Measurements from ENCODE around the gene SCO2. TPM values are rescaled to one million over a fixed set of nuclear protein-coding genes. Genes with fewer than 3 reads are reported as not detected.

Gene SCO2
- 1.3 TPM for total RNA-seq

DNA sequence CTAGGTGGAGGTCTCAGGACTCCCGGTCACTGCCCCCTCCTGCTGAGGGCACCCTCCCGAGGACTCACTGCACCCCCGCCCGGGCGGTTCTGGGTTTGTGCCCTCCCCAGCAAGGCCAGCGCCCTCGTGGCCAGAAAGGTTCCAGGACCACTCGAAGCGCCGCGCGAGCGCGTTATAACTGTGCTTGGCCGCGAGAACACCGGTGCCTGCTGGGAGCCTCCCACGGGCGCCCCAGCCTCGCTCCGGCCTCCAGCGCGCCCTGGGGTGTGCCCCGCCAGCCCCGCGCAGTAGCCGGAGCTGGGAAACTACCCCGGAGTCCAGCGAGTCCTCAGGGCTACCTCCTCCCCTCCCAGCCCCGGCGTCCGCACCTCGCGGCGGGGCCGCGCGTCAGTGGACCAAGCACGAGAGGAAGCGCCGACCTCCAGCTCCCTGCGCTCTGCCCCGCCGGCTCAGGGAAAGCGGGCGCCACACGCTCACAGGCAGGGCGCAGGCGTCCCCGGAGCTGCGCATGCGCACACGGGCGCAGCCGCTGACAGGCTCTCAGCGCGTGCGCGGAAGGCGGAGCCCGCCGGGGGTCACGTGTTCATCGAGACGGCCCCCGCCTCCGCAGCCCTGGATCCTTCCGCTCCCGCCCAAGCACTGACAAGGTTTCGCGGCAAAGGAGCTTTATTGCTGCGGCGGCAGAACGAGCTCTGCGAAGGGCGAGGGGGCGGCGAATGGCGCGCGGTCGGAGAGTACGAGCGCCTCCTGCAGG, at the start of gene SCO2:
SCO2 (minus strand) TSS at position 495 of the 754 bp plus-strand sequence. CDS start 1,187 bp downstream, outside the sequence.
- peak; percentile 97 for DNase-seq (ENCODE audit: low spot score)

GRCh38 chr22:50574383-50574755, 49.0 kb upstream of the SCO2 start:
- no peak for DNase-seq (ENCODE audit: low spot score)

DNA sequence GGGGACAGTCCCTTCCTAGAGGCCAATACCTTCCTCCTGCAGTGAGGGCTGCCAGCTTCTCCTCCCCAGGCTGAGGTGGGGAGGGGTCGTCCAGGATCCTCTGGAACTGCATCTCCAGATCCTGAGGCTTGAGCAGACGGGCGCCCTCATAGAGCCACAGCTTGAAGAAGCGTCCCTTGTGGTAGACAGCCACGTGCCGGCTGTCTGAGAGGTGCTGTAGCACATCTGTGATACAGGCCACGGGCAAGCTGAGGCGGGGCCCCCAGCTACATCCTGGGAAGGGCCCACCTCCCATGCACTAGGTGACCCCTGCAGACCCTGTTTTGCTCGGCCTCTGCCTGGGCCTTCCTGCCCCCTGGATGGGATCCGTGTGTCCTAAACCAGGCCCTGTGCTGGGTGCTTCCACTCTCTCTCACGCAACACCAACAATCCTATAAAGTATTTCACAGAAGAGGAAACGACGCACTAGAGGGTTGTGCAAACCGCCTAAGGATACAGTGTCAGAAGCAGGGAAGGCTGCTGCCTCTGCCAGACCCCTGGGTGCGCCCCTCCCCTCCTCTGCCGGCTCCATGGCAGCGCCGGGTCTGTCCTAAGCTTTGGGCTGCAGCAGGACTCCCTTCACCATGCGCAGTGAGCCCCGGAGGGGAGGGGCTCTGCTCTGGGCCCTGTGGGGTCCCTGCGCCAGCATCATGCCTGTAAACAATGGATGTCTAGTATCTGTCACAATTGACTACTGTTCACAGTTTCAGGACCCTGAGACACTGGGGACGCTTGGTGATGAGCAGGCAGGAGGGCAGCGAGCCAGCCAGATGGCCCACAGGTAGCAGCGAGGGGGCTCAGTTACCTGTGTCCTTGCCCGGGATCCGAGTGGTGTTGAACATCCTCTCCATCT, 48.3 kb upstream of the SCO2 start:
- no peak for DNase-seq (ENCODE audit: low spot score)

- DNase-seq (ENCODE audit: low spot score) = no peak
Measured at GRCh38 chr22:50572965-50573364, 47.6 kb upstream of the SCO2 start.

DNA sequence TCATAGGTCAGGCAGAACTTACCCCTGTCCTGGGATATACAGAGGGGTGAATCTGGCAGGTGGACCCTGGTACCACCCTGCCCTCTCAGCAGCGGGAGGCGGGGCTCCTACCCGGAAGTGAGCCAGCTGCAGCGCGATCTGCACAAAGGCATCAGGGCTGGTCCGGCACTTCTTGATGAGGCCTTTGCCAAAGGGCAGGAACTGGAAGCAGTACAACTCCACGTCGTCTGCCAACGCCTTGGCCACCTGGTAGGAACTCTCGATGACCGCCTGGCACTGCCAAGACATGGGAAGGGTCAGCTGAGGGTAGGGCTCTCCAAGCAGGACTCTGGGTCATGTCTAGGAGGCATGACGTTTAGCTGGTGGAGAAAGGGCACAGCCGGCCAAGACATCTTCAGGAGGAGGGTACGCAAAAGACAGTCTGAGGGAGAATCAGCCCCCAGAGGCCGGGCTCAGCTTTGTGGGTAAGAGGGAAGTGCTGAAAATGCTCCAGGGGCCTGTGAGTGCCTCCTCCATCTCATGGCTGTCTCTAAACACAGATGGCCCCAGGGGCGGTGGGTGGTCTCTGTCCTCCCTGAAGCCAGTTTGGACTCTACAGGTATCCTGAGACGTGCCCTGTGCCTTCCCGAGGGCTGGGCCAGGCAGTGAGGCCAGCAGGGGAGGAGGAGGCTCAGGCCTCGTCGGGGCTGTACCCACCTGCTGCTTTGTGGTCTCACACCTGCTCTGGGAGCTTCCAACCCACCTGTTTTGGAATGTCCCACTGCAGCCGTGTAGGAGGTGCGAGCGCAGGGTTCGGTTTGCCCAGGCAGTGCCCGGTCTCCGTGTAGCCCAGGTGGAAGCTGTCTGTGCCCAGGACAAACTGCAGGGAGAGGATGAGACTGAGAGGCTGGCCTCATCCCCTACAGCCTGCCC, 46.1 kb upstream of the SCO2 start:
- no peak for DNase-seq (ENCODE audit: low spot score)

DNA sequence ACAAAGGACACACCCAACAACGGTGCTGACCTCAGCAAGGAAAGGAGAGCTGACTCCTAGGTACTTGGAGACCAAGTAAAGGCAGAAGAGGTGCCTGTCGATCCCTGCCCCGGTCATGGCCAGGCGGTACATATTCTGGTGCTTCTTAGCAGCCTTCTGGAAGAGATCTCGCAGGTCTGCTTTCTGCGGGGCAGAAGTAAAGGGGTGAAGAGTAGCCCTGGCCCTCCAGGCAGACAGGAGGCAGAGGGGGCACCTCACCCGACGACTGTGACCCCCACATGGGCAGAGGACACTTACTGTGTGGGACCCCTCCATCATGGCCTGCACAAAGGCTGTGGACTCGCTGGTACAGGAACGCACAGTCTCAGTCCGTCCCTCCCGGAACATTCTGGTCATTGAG, 45.5 kb upstream of the SCO2 start:
- no peak for DNase-seq (ENCODE audit: low spot score)

DNA sequence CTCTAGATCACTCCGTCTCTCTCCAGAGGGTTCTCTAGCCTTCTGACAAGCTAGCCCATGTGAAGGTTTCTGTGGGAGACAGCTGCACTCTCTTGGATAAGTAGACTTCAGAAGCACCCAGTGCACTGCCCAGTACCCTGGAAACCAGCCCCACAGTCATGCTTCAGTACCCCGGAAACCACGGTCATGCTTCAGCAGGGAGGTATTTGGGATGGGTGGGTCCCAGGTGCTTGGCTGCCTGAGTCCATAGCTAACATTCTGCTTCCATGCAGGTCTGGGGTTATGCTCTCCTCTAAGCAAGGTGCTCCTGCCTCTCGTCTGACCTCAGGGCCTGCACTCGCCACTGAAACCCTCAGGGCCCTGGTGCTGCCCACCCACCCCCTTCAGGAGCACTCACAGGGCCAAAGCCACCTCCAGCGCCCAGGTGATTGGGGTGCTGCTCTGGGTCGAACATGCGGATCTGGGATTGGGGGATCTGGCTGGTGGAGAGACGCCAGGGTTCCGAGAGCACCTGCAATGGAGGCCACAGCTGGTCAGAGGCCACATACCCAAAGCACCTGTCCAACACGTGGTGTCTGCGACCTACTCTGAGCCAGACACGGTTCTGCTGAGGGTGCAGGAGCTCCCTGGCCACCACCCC, 44.6 kb upstream of the SCO2 start:
- DNase-seq (ENCODE audit: low spot score) = no peak

DNA sequence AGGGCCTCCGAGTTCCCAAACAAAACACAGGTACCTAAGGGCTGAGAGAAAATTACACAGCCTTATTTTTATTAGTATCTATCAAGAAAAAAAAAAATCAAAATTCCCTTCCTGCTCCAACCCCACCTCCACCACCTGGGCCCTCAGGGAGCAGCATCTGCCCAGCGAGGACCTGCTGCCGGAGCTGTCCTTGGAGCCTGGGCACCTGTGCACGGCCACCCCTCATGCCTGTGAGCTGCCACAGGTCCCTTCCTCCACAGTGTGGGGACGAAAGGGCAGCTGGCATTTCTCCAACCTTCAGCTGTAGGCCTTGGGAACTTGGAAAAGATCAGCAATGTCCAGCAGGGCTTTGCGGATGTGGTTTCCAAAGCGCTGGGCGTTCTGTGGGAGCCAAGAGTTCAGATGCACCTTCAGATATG, 43.7 kb upstream of the SCO2 start:
- no peak for DNase-seq (ENCODE audit: low spot score)

DNA sequence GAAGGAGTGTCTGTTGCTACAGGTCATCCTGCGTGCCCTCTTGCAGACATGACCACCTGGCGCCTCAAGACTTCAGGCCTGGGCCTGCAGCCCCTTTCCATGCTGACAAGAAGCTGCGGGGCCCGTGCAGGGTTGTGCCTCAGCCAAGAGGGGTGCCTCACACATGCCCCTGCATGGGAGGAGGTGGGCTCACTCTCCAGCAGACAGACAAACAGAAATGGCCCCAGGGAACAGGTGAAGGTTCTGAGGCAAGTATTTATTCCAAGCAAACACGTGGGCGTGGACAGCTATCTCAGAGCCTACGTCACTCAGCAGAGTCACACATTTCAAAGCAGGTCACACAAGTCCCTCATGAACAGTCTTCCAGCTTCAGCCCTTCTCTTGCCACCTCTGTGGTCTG, 43.2 kb upstream of the SCO2 start:
- no peak for DNase-seq (ENCODE audit: low spot score)

DNA sequence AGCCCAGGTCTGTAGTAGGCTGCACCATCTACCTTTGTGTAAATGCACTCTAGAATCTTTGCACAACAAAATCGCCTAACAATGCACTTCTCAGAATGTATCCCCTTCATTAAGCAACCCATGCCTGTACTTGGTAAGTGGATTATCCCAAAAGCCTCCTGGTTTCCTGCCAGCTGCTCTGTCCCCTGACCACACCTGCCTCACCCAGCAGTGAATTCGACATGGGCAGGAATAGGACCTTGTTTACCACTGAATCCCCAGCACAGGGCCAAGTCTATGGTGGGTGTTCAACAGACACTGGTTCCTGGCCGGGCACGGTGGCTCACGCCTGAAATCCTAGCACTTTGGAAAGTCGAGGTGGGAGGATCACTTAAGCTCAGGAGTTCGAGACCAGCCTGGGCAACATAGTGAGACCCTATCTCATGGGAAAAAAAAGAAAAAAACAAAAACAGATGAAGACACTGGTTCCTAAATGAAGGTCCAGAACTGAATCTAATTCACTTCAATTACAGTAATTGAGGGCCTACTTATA, 42.4 kb upstream of the SCO2 start:
- DNase-seq (ENCODE audit: low spot score) = no peak

- DNase-seq (ENCODE audit: low spot score) = no peak
Measured at GRCh38 chr22:50564289-50564688, 38.9 kb upstream of the SCO2 start.

GRCh38 chr22:50563413-50564160, 38.2 kb upstream of the SCO2 start:
- DNase-seq (ENCODE audit: low spot score) = no peak

- DNase-seq (ENCODE audit: low spot score) = peak; percentile 96
Measured at GRCh38 chr22:50562523-50563412, 37.4 kb upstream of the SCO2 start, which contains the start of gene SYCE3. SYCE3 (minus strand) TSS chr22:50562919; CDS start chr22:50556405, 6,514 bp downstream.

GRCh38 chr22:50561401-50562358, 36.3 kb upstream of the SCO2 start:
- DNase-seq (ENCODE audit: low spot score) = no peak

GRCh38 chr22:50560034-50560433, 34.6 kb upstream of the SCO2 start:
- no peak for DNase-seq (ENCODE audit: low spot score)

DNA sequence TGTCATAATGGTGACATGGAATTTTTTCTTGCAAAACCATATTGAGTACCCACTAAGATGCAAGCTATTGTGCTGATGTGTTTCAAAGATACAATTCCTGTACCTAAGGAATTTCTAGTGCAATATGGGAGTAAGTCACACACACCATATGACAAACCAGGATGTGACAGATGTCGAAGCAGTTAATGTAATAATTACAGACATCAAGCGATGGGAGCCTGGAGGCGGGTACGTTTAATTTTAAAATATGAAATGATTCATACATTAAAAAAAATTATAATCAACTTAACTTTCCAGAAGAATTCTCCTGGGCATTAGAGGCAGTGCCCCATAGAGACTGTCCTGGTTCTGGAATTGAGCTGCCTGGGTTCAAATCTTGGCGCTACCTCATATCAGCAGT, 31.3 kb upstream of the SCO2 start:
- no peak for DNase-seq (ENCODE audit: low spot score)

GRCh38 chr22:50553310-50553709, 27.9 kb upstream of the SCO2 start:
- no peak for DNase-seq (ENCODE audit: low spot score)

DNA sequence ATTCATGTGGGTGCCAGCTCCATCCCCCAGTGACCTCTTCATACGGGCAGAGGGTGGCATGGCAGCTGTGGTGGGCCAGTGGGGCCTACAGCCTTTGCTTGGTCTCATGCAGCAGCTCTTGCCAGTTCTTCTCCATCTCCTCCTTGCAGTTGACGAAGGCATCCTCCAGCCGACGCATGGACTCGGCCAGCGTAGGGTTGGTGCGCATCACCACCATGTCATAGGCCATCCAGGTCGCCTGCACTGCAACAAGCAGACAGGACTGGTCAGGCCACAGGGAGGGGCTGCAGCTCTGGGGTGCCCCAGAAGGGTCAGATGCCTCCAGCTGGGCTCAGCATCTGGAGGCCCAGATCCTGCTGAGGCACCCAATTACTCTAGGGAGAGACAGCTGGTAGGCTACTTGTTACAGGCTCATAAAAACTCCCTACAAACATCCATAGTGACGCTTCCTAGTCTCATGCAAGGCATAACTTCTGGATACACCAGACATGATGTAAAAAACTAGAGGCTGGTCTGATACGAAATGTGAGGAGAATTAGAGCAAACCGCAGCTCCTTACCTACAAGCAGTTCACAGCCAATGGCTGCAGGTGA, 25.9 kb upstream of the SCO2 start:
- DNase-seq (ENCODE audit: low spot score) = no peak

All from mucosa of gallbladder (tissue), 1 donor.